Measurements from ENCODE around the gene NRIP1. TPM values are rescaled to one million over a fixed set of nuclear protein-coding genes. Genes with fewer than 3 reads are reported as not detected.

The NRIP1 gene
- total and polyA plus RNA-seq, 12 donors: 8.0 to 75.8 (median 46.0) TPM

- 10 to 36% (median 25%) methylated on average over 2 of the region's 2 CpGs for WGBS, 4 donors
Observed at GRCh38 chr21:15080526-15080925, 15.7 kb upstream of the NRIP1 start.

GRCh38 chr21:15079269-15079668 is 14.5 kb upstream of the NRIP1 start:
- no peak for DNase-seq
- H3K27me3 ChIP-seq: no peaks in the 10 kb centered on the region

More at GRCh38 chr21:15080526-15080925, 15.7 kb upstream of the NRIP1 start:
- no peak overlapping the region for H3K27ac ChIP-seq
- peaks cover 0 to 14% of the 10 kb centered on the region in 2 donors for H3K4me1 ChIP-seq (replicated peaks in 1 of 2)
- no peaks in the 10 kb centered on the region for H3K9me3 ChIP-seq (replicated peaks in 1 of 3)
- no peak overlapping the region for H3K4me3 ChIP-seq
- H3K36me3 ChIP-seq (replicated peaks in 1 of 2): no peaks in the 10 kb centered on the region
- TF ChIP-seq POLR2A (IDR thresholded peaks at IDR 0.05): no peak
- intact Hi-C loops (cut with DNase I): no loop called here
- no peaks in the 10 kb centered on the region for H3K27me3 ChIP-seq
- DNase-seq: peak in 1 of 7 donors; percentile 14

GRCh38 chr21:15078180-15078579 is 13.4 kb upstream of the NRIP1 start:
- DNase-seq: no peak
- Histone ChIP-seq H3K4me1 (replicated peaks in 1 of 2) (peaks cover 0 to 14% of the 10 kb centered on the region in 2 donors), H3K27ac (no peak overlapping the region), H3K4me3 (no peak overlapping the region), H3K9me3 (replicated peaks in 1 of 3) (no peaks in the 10 kb centered on the region), H3K36me3 (replicated peaks in 1 of 2) (no peaks in the 10 kb centered on the region), H3K27me3 (no peaks in the 10 kb centered on the region)
- intact Hi-C loops (cut with DNase I): no loop called here
- 57 to 64% (median 60%) methylated on average over 2 of the region's 2 CpGs for WGBS, 4 donors
- TF ChIP-seq CTCF (IDR thresholded peaks at IDR 0.05) (no peak), POLR2A (IDR thresholded peaks at IDR 0.05) (no peak)

More at GRCh38 chr21:15079269-15079668, 14.5 kb upstream of the NRIP1 start:
- Histone ChIP-seq H3K9me3 (replicated peaks in 1 of 3) (no peaks in the 10 kb centered on the region), H3K36me3 (replicated peaks in 1 of 2) (no peaks in the 10 kb centered on the region), H3K4me1 (replicated peaks in 1 of 2) (peaks cover 0 to 14% of the 10 kb centered on the region in 2 donors), H3K27ac (no peak overlapping the region), H3K4me3 (no peak overlapping the region)
- WGBS, 4 donors: 81 to 90% (median 84%) methylated on average over 10 of the region's 10 CpGs
- no peak for TF ChIP-seq CTCF (IDR thresholded peaks at IDR 0.05)
- TF ChIP-seq POLR2A (IDR thresholded peaks at IDR 0.05): no peak
- intact Hi-C loops (cut with DNase I): no loop called here

GRCh38 chr21:15077529-15078145 is 12.8 kb upstream of the NRIP1 start:
- no peaks in the 10 kb centered on the region for H3K9me3 ChIP-seq (replicated peaks in 1 of 3)
- DNase-seq: no peak
- H3K36me3 ChIP-seq (replicated peaks in 1 of 2): no peaks in the 10 kb centered on the region
- WGBS, 4 donors: 75 to 87% (median 77%) methylated on average over 4 of the region's 4 CpGs
- TF ChIP-seq POLR2A (IDR thresholded peaks at IDR 0.05) (no peak), CTCF (IDR thresholded peaks at IDR 0.05) (no peak)
- intact Hi-C loops (cut with DNase I): no loop called here
- H3K4me1 ChIP-seq (replicated peaks in 1 of 2): peaks cover 0 to 14% of the 10 kb centered on the region in 2 donors
- H3K4me3 ChIP-seq: no peak overlapping the region
- H3K27me3 ChIP-seq: no peaks in the 10 kb centered on the region
- H3K27ac ChIP-seq: no peak overlapping the region

GRCh38 chr21:15076730-15077129 is 11.9 kb upstream of the NRIP1 start:
- no peaks in the 10 kb centered on the region for H3K9me3 ChIP-seq (replicated peaks in 1 of 3)
- intact Hi-C loops (cut with DNase I): no loop called here
- no peaks in the 10 kb centered on the region for H3K27me3 ChIP-seq
- H3K4me3 ChIP-seq: no peak overlapping the region
- no peaks in the 10 kb centered on the region for H3K36me3 ChIP-seq (replicated peaks in 1 of 2)
- no peak overlapping the region for H3K27ac ChIP-seq
- DNase-seq: no peak
- TF ChIP-seq CTCF (IDR thresholded peaks at IDR 0.05): no peak
- TF ChIP-seq POLR2A (IDR thresholded peaks at IDR 0.05): no peak
- peaks cover 0 to 14% of the 10 kb centered on the region in 2 donors for H3K4me1 ChIP-seq (replicated peaks in 1 of 2)
- 63 to 76% (median 68%) methylated on average over 2 of the region's 2 CpGs for WGBS, 4 donors
